Neural progenitor cell (in vitro differentiated cells): ENCODE results near the gene NUSAP1. TPM values are rescaled to one million over a fixed set of nuclear protein-coding genes. Genes with fewer than 3 reads are reported as not detected.
"Not testable (repeated sequence)": the region's sequence is repeated elsewhere in the genome, so short reads cannot be mapped to it uniquely, and the experiment has no call there.

Experiments
- DNase-seq: peaks from one replicate; pipeline ENCODE4 v3.0.0-alpha.2; 2016; ENCODE audit warnings: low spot score
- H2AFZ ChIP-seq: fragments of 200-600 bp; sonication (generic); replicated peaks from 2 replicates; pipeline ENCODE4 v1.6.1; 2016; ENCODE audit warnings: antibody characterized with exemption
- H3F3A ChIP-seq: fragments of 200-600 bp; sonication (generic); 2 replicates; pipeline ENCODE4 v1.6.1; 2016; ENCODE audit warnings: antibody characterized with exemption, low read depth
- H3K27ac ChIP-seq: fragments of 200-600 bp; sonication (generic); 2 replicates; pipeline ENCODE4 v1.5.1; 2016; ENCODE audit warnings: mild to moderate bottlenecking
- H3K27me3 ChIP-seq: fragments of 200-600 bp; sonication (generic); 2 replicates; pipeline ENCODE4 v1.6.1; 2016; ENCODE audit warnings: mild to moderate bottlenecking, moderate library complexity
- H3K36me3 ChIP-seq: fragments of 200-600 bp; sonication (generic); 2 replicates; pipeline ENCODE4 v1.5.1; 2016
- H3K4me1 ChIP-seq: fragments of 200-600 bp; sonication (generic); 2 replicates; pipeline ENCODE4 v1.6.1; 2016; ENCODE audit warnings: mixed run types
- H3K4me2 ChIP-seq: fragments of 200-600 bp; sonication (generic); 2 replicates; pipeline ENCODE4 v1.6.1; 2016
- H3K4me3 ChIP-seq: fragments of 200-600 bp; sonication (generic); 2 replicates; pipeline ENCODE4 v1.5.1; 2016
- H3K79me2 ChIP-seq: fragments of 200-600 bp; sonication (generic); 2 replicates; pipeline ENCODE4 v1.6.1; 2016; ENCODE audit warnings: low read depth
- H3K9ac ChIP-seq: fragments of 200-600 bp; sonication (generic); 2 replicates; pipeline ENCODE4 v1.6.1; 2016
- H3K9me3 ChIP-seq: fragments of 200-600 bp; sonication (generic); 2 replicates; pipeline ENCODE4 v1.5.1; 2016; ENCODE audit warnings: low read depth
- H4K20me1 ChIP-seq: fragments of 200-600 bp; sonication (generic); 2 replicates; pipeline ENCODE4 v1.6.1; 2016; ENCODE audit warnings: low read depth
- H3K27ac Mint-ChIP-seq: 3 replicates; pipeline ENCODE4 v1.8.0; 2021; ENCODE audit warnings: mixed read lengths
- H3K27me3 Mint-ChIP-seq: 2 replicates; pipeline ENCODE4 v1.8.0; 2022; ENCODE audit warnings: low read depth, mild to moderate bottlenecking, inconsistent platforms, moderate library complexity, mixed read lengths; ENCODE audit not compliant: insufficient read depth
- H3K36me3 Mint-ChIP-seq: 3 replicates; pipeline ENCODE4 v1.8.0; 2021; ENCODE audit warnings: mixed read lengths
- H3K4me1 Mint-ChIP-seq: 3 replicates; pipeline ENCODE4 v1.8.0; 2021; ENCODE audit warnings: mixed read lengths
- H3K4me3 Mint-ChIP-seq: 3 replicates; pipeline ENCODE4 v1.8.0; 2021; ENCODE audit warnings: mild to moderate bottlenecking, moderate library complexity, mixed read lengths
- H3K9me3 Mint-ChIP-seq: 3 replicates; pipeline ENCODE4 v1.8.0; 2020; ENCODE audit warnings: mixed read lengths
- EZH2 ChIP-seq: fragments of 200-600 bp; sonication (generic); IDR thresholded peaks from 2 replicates; pipeline ENCODE4 v1.6.1; 2017; ENCODE audit warnings: antibody characterized with exemption, mild to moderate bottlenecking, moderate library complexity
- EZH2phosphoT487 ChIP-seq: fragments of 200-600 bp; sonication (generic); IDR thresholded peaks from 2 replicates; pipeline ENCODE4 v1.6.1; 2017; ENCODE audit warnings: antibody characterized with exemption
- total RNA-seq: library from RNA; depleted of rRNA; stranded (reverse); fragments of >200 nt; gene quantifications from 2 replicates; pipeline ENCODE4 v1.2.3, GENCODE V29; 2015; ENCODE audit warnings: low replicate concordance
- TF ChIP-seq, protein P1 (sequence below): fragments of 200-600 bp; sonication (generic); IDR thresholded peaks from 2 replicates; pipeline ENCODE4 v1.5.1; 2017; ENCODE audit warnings: antibody characterized with exemption, mild to moderate bottlenecking

NUSAP1 gene
- total RNA-seq, 1 donor from 2014 or later = 525 TPM

GRCh38 chr15:41423979-41424659, 91.4 kb downstream of the NUSAP1 start:
- Histone ChIP-seq H3K36me3 (no peaks in the 10 kb centered on the region), H4K20me1 (peaks cover 69% of the 10 kb centered on the region), H3F3A (no peaks in the 10 kb centered on the region), H2AFZ (no peak overlapping the region), H3K4me3 (no peak overlapping the region), H3K9ac (no peak overlapping the region), H3K4me1 (no peaks in the 10 kb centered on the region), H3K27me3 (no peaks in the 10 kb centered on the region), H3K9me3 (no peaks in the 10 kb centered on the region), H3K79me2 (peaks cover 96% of the 10 kb centered on the region), H3K4me2 (no peak overlapping the region), H3K27ac (no peak overlapping the region)
- Mint-ChIP-seq H3K27ac (no peak overlapping the region), H3K36me3 (peaks cover 16% of the 10 kb centered on the region), H3K4me1 (peaks cover 3% of the 10 kb centered on the region), H3K9me3 (peaks cover 2% of the 10 kb centered on the region), H3K4me3 (no peak overlapping the region), H3K27me3 (peaks cover 2% of the 10 kb centered on the region)
- no peak for TF ChIP-seq EZH2
- no peak for TF ChIP-seq EZH2phosphoT487
- TF ChIP-seq, protein P1, sequence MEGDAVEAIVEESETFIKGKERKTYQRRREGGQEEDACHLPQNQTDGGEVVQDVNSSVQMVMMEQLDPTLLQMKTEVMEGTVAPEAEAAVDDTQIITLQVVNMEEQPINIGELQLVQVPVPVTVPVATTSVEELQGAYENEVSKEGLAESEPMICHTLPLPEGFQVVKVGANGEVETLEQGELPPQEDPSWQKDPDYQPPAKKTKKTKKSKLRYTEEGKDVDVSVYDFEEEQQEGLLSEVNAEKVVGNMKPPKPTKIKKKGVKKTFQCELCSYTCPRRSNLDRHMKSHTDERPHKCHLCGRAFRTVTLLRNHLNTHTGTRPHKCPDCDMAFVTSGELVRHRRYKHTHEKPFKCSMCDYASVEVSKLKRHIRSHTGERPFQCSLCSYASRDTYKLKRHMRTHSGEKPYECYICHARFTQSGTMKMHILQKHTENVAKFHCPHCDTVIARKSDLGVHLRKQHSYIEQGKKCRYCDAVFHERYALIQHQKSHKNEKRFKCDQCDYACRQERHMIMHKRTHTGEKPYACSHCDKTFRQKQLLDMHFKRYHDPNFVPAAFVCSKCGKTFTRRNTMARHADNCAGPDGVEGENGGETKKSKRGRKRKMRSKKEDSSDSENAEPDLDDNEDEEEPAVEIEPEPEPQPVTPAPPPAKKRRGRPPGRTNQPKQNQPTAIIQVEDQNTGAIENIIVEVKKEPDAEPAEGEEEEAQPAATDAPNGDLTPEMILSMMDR = no peak
- no peak for DNase-seq

DNA sequence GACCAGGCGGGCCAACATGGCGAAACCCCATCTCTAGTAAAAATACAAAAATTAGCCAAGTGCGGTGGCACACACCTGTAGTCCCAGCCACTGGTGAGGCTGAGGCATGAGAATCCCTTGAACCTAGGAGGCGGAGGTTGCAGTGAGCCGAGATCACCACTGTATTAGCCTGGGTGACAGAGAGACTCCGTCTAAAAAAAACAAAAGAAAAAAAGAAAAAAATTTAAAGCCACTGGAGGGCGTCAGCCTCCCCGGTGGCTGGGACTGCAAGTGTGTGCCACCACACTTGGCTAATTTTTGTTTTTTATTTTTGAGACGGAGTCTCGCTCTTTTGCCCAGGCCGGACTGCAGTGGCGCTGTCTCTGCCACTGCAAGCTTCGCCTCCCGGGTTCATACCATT, 92.1 kb downstream of the NUSAP1 start:
- Mint-ChIP-seq H3K4me1 (peaks cover 3% of the 10 kb centered on the region), H3K9me3 (peaks cover 2% of the 10 kb centered on the region), H3K27me3 (peaks cover 2% of the 10 kb centered on the region), H3K36me3 (peaks cover 22% of the 10 kb centered on the region), H3K27ac (no peak overlapping the region), H3K4me3 (no peak overlapping the region)
- H4K20me1 ChIP-seq = peaks cover 66% of the 10 kb centered on the region
- no peak overlapping the region for H3K4me2 ChIP-seq
- H3F3A ChIP-seq = no peaks in the 10 kb centered on the region
- H3K36me3 ChIP-seq = no peaks in the 10 kb centered on the region
- DNase-seq = no peak
- no peaks in the 10 kb centered on the region for H3K27me3 ChIP-seq
- no peak overlapping the region for H3K9ac ChIP-seq
- TF ChIP-seq, protein P1 = no peak
- H3K27ac ChIP-seq = no peak overlapping the region
- H2AFZ ChIP-seq = no peak overlapping the region
- no peaks in the 10 kb centered on the region for H3K9me3 ChIP-seq
- H3K4me3 ChIP-seq = no peak overlapping the region
- peaks cover 96% of the 10 kb centered on the region for H3K79me2 ChIP-seq
- H3K4me1 ChIP-seq = no peaks in the 10 kb centered on the region

GRCh38 chr15:41425907-41426306, 93.2 kb downstream of the NUSAP1 start:
- H3K36me3 ChIP-seq, H3K4me3 ChIP-seq, DNase-seq, H3K27me3 Mint-ChIP-seq, H3K4me3 Mint-ChIP-seq, H3K27ac ChIP-seq, H3K9me3 Mint-ChIP-seq, H3K4me1 ChIP-seq, H3K4me1 Mint-ChIP-seq, H3K9me3 ChIP-seq, H3K27me3 ChIP-seq, H3K9ac ChIP-seq, H3K4me2 ChIP-seq, H3F3A ChIP-seq, H2AFZ ChIP-seq, H3K27ac Mint-ChIP-seq: not testable (repeated sequence)
- H3K79me2 ChIP-seq = peaks cover 96% of the 10 kb centered on the region
- H4K20me1 ChIP-seq = peaks cover 62% of the 10 kb centered on the region
- peaks cover 22% of the 10 kb centered on the region for H3K36me3 Mint-ChIP-seq

DNA sequence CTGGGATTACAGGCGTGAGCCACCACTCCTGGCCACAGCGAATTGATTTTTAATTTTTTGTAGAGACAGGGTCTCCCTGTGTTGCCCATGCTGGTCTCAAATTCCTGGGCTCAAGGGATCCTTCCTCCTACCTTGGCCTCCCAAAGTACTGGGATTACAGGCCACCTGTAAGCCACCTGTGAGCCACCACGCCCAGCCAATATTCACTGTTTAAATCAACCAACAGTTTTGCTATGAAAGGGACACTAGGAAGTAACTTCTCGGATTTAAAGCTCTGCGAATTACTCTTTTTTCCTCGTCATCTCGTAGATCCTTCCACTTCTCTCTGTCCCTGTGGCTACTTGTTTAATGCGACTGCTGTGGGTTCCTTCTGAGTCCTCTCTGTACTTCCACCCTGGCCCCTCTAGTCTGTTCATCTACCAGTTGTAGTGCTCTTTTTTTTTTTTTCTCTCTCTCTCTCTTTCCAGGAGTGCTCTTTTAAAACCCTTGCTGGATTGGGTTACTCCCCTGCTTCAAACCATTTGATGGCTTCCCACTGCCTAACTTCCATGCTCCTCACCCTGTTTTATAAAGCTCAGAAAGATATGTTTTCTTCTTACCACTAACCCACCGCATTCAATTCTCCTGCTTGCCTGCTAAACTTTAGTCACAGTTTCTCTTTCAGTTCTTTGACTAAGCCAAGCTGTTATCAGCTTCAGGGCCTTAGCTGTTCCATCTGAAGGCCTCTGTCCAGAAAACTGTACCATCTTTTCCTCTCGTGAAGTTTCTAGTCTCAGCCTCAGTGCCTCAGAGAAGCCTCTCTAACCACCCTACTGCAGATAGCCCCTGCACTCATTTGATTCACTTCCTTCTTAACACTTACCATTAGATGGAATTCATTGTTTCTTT, 96.6 kb downstream of the NUSAP1 start:
- Histone ChIP-seq H3K9me3 (no peaks in the 10 kb centered on the region), H4K20me1 (peaks cover 47% of the 10 kb centered on the region), H3K9ac (no peak overlapping the region), H3K36me3 (no peaks in the 10 kb centered on the region), H2AFZ (no peak overlapping the region), H3K4me3 (no peak overlapping the region), H3K4me1 (no peaks in the 10 kb centered on the region), H3F3A (no peaks in the 10 kb centered on the region), H3K27ac (no peak overlapping the region), H3K4me2 (no peak overlapping the region), H3K79me2 (peaks cover 96% of the 10 kb centered on the region), H3K27me3 (no peaks in the 10 kb centered on the region)
- no peak overlapping the region for H3K27ac Mint-ChIP-seq
- peaks cover 2% of the 10 kb centered on the region for H3K9me3 Mint-ChIP-seq
- H3K36me3 Mint-ChIP-seq = peaks cover 19% of the 10 kb centered on the region
- no peaks in the 10 kb centered on the region for H3K27me3 Mint-ChIP-seq
- no peaks in the 10 kb centered on the region for H3K4me1 Mint-ChIP-seq
- DNase-seq = no peak
- TF ChIP-seq, protein P1 = no peak
- no peak for TF ChIP-seq EZH2
- no peak overlapping the region for H3K4me3 Mint-ChIP-seq
